Measurements from ENCODE around the gene FMNL2. TPM values are rescaled to one million over a fixed set of nuclear protein-coding genes. Genes with fewer than 3 reads are reported as not detected.

The FMNL2 gene
- total and polyA plus RNA-seq, 2 experiments from 2014 or later = 16.5 to 45.4 TPM

DNA sequence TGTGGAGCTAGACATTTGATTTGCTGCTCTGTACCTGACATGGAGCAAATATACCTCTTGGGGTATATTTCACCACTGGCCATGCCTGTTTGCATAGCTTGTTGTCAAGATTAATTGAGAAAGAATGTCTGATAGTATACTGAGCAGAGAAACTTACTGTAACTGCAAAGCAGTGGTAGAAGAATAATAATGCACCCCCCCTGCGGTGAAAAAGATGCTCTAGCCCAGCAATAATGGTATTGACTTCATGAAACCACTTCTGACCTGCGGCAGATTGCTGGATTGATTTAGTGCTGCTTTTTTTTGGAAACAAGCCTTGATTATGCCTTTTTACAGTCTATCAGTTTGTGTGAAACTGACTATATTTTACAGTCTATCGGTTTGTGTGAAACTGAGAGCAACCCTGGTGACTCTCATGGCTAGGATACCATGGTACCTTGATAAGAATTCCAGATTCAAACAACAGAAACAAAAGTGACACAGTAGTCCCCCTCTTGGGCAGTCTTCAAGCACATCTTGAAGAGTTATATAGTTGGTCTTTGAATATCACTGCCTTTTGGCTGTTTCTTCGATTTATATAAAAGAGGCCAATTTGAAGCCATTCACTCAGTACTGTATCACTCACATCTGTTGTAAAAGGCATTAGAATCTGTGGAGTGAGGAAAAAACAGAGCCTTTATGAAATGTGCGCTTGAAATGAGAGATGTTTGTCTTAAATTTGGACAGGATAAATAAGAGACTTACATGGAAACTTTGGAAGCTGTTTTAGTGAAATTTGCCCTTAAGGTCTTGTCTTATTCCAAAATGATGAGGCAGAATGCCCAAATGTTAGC, 102.5 kb downstream of the FMNL2 start:
- H3K27me3 Mint-ChIP-seq (ENCODE audit: insufficient read depth, low read depth, poor library complexity) = peaks cover 2% of the 10 kb centered on the region
- Histone ChIP-seq H3K4me3 (no peak overlapping the region), H3K79me2 (replicated peaks; ENCODE audit: insufficient read depth) (peaks cover 98% of the 10 kb centered on the region), H3K9me2 (ENCODE audit: insufficient read depth) (peaks cover 6% of the 10 kb centered on the region; the same call in 1 of the 2 replicates), H3K4me1 (ENCODE audit: insufficient read depth) (peaks cover 67% of the 10 kb centered on the region), H3K4me2 (no peak overlapping the region), H4K20me1 (replicated peaks; ENCODE audit: insufficient read depth) (peaks cover 12% of the 10 kb centered on the region; the same call in 1 of the 2 replicates), H3F3A (replicated peaks; ENCODE audit: low read depth) (no peaks in the 10 kb centered on the region), H3K27ac (ENCODE audit: low read depth) (no peak overlapping the region), H2AFZ (no peak overlapping the region), H3K36me3 (ENCODE audit: insufficient read depth) (no peaks in the 10 kb centered on the region), H3K27me3 (ENCODE audit: insufficient read depth) (no peaks in the 10 kb centered on the region)
- H3K9me3 Mint-ChIP-seq = no peaks in the 10 kb centered on the region
- H3K4me3 Mint-ChIP-seq = no peak overlapping the region
- DNase-seq (ENCODE audit: low spot score) (no peak), ATAC-seq (no peak)
- H3K27ac Mint-ChIP-seq = no peak overlapping the region
- H3K4me1 Mint-ChIP-seq = peaks cover 72% of the 10 kb centered on the region
- no peaks in the 10 kb centered on the region for H3K36me3 Mint-ChIP-seq (ENCODE audit: low read depth)
- TF ChIP-seq STAT1 (IDR thresholded peaks at IDR 0.05; ENCODE audit: unreplicated experiment) (no peak), POLR2AphosphoS5 (IDR thresholded peaks at IDR 0.05; ENCODE audit: low read depth) (no peak), ZNF114 (CRISPR knock-in tag; IDR thresholded peaks at IDR 0.05) (no peak), CREB1 (CRISPR knock-in tag; IDR thresholded peaks at IDR 0.05; ENCODE audit: low read depth) (no peak), EZH2 (IDR thresholded peaks at IDR 0.05; ENCODE audit: low read depth, unreplicated experiment) (no peak)
- TF ChIP-seq, protein P1, sequence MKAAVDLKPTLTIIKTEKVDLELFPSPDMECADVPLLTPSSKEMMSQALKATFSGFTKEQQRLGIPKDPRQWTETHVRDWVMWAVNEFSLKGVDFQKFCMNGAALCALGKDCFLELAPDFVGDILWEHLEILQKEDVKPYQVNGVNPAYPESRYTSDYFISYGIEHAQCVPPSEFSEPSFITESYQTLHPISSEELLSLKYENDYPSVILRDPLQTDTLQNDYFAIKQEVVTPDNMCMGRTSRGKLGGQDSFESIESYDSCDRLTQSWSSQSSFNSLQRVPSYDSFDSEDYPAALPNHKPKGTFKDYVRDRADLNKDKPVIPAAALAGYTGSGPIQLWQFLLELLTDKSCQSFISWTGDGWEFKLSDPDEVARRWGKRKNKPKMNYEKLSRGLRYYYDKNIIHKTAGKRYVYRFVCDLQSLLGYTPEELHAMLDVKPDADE (IDR thresholded peaks at IDR 0.05) = no peak
- TF ChIP-seq, protein P2, sequence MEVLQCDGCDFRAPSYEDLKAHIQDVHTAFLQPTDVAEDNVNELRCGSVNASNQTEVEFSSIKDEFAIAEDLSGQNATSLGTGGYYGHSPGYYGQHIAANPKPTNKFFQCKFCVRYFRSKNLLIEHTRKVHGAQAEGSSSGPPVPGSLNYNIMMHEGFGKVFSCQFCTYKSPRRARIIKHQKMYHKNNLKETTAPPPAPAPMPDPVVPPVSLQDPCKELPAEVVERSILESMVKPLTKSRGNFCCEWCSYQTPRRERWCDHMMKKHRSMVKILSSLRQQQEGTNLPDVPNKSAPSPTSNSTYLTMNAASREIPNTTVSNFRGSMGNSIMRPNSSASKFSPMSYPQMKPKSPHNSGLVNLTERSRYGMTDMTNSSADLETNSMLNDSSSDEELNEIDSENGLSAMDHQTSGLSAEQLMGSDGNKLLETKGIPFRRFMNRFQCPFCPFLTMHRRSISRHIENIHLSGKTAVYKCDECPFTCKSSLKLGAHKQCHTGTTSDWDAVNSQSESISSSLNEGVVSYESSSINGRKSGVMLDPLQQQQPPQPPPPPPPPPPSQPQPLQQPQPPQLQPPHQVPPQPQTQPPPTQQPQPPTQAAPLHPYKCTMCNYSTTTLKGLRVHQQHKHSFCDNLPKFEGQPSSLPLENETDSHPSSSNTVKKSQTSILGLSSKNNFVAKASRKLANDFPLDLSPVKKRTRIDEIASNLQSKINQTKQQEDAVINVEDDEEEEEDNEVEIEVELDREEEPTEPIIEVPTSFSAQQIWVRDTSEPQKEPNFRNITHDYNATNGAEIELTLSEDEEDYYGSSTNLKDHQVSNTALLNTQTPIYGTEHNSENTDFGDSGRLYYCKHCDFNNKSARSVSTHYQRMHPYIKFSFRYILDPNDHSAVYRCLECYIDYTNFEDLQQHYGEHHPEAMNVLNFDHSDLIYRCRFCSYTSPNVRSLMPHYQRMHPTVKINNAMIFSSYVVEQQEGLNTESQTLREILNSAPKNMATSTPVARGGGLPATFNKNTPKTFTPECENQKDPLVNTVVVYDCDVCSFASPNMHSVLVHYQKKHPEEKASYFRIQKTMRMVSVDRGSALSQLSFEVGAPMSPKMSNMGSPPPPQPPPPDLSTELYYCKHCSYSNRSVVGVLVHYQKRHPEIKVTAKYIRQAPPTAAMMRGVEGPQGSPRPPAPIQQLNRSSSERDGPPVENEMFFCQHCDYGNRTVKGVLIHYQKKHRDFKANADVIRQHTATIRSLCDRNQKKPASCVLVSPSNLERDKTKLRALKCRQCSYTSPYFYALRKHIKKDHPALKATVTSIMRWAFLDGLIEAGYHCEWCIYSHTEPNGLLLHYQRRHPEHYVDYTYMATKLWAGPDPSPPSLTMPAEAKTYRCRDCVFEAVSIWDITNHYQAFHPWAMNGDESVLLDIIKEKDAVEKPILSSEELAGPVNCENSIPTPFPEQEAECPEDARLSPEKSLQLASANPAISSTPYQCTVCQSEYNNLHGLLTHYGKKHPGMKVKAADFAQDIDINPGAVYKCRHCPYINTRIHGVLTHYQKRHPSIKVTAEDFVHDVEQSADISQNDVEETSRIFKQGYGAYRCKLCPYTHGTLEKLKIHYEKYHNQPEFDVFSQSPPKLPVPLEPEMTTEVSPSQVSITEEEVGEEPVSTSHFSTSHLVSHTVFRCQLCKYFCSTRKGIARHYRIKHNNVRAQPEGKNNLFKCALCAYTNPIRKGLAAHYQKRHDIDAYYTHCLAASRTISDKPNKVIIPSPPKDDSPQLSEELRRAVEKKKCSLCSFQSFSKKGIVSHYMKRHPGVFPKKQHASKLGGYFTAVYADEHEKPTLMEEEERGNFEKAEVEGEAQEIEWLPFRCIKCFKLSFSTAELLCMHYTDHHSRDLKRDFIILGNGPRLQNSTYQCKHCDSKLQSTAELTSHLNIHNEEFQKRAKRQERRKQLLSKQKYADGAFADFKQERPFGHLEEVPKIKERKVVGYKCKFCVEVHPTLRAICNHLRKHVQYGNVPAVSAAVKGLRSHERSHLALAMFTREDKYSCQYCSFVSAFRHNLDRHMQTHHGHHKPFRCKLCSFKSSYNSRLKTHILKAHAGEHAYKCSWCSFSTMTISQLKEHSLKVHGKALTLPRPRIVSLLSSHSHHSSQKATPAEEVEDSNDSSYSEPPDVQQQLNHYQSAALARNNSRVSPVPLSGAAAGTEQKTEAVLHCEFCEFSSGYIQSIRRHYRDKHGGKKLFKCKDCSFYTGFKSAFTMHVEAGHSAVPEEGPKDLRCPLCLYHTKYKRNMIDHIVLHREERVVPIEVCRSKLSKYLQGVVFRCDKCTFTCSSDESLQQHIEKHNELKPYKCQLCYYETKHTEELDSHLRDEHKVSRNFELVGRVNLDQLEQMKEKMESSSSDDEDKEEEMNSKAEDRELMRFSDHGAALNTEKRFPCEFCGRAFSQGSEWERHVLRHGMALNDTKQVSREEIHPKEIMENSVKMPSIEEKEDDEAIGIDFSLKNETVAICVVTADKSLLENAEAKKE (CRISPR knock-in tag; IDR thresholded peaks at IDR 0.05) = no peak
